Uterus (tissue), 2 donors: Measurements from ENCODE around the gene CLSTN3.

Experiments used
- CTCF ChIP-seq, 4 experiments: fragments of 200-600 bp in 2 of 4; fragments of 450-650 bp in 2 of 4; sonication (generic) in 2 of 4; IDR thresholded peaks; one replicate each; pipeline ENCODE4 v1.5.1; 2016 to 2019; ENCODE audit warnings: antibody characterized with exemption in 4 of 4, mild to moderate bottlenecking in 2 of 4, moderate library complexity in 1 of 4
- POLR2A ChIP-seq, 2 donors: fragments of 450-650 bp; IDR thresholded peaks; one replicate each; pipeline ENCODE4 v1.6.1; 2016; ENCODE audit warnings: antibody characterized with exemption in 2 of 2, mild to moderate bottlenecking in 1 of 2, moderate library complexity in 1 of 2

- TF ChIP-seq CTCF (IDR thresholded peaks at IDR 0.05): no peak
- no peak for TF ChIP-seq POLR2A (IDR thresholded peaks at IDR 0.05)
Observed at GRCh38 chr12:7118881-7119280, 11.3 kb upstream of the CLSTN3 start.
